HL-60 (cell line): Measurements from ENCODE around the gene ADAMTS8.

Source experiments
- DNase-seq, 2 experiments: peaks; one replicate each; pipeline ENCODE4 v3.0.0-alpha.2; 2010 to 2020; ENCODE audit warnings: low read depth in 1 of 2, low spot score in 1 of 2
- H3K27ac ChIP-seq: fragments of 250-450 bp; sonication (Bioruptor Pico); replicated peaks from 2 replicates; pipeline ENCODE4 v1.5.1; 2020; ENCODE audit warnings: mild to moderate bottlenecking, moderate library complexity
- H3K27me3 ChIP-seq: fragments of 250-450 bp; sonication (Bioruptor Pico); 2 replicates; pipeline ENCODE4 v1.5.1; 2021; ENCODE audit warnings: mild to moderate bottlenecking, moderate library complexity; ENCODE audit not compliant: insufficient read depth, poor library complexity, severe bottlenecking
- H3K4me3 ChIP-seq: replicated peaks from 2 replicates; pipeline ENCODE4 v1.5.1; 2011; ENCODE audit warnings: mild to moderate bottlenecking, control low read depth, low read length; ENCODE audit not compliant: insufficient read depth
- GABPA ChIP-seq: IDR thresholded peaks from 2 replicates; pipeline ENCODE4 v1.6.1; 2012; ENCODE audit warnings: low read depth
- POLR2AphosphoS5 ChIP-seq: IDR thresholded peaks from 2 replicates; pipeline ENCODE4 v1.6.1; 2012; ENCODE audit warnings: low read depth
- SPI1 ChIP-seq: IDR thresholded peaks from 2 replicates; pipeline ENCODE4 v1.6.1; 2012; ENCODE audit warnings: low read depth, mild to moderate bottlenecking, borderline replicate concordance
- TF ChIP-seq, protein P1 (sequence below): IDR thresholded peaks from one replicate; pipeline ENCODE4 v1.5.1; 2011; ENCODE audit warnings: low read length, control low read depth, inconsistent platforms; ENCODE audit not compliant: insufficient read depth
- TF ChIP-seq, protein P2 (sequence below): IDR thresholded peaks from 2 replicates; pipeline ENCODE4 v1.6.1; 2012; ENCODE audit warnings: low read depth; ENCODE audit not compliant: insufficient replicate concordance

The ADAMTS8 gene

DNA sequence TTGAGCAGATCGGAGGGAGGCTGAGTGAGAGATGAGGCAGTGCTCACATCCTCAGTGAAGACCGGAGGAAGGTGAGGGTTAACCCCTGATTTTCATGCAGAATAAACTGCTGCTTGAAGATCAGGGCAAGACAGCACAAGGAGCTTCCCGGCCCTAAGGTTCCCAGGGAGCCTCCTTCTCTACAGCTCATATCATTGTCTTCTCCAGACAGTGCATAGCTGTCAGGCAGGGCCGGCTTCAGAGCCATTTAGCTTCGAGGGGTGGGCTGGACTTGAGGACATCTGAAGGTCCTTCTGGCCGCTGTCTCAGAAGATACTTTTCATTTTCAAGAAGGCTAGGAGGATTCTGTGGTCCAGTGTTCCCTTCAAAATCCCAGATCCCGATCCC, 7.2 kb downstream of the ADAMTS8 start:
- no peak overlapping the region for H3K27ac ChIP-seq
- TF ChIP-seq SPI1 = no peak
- TF ChIP-seq GABPA = no peak
- TF ChIP-seq, protein P1, sequence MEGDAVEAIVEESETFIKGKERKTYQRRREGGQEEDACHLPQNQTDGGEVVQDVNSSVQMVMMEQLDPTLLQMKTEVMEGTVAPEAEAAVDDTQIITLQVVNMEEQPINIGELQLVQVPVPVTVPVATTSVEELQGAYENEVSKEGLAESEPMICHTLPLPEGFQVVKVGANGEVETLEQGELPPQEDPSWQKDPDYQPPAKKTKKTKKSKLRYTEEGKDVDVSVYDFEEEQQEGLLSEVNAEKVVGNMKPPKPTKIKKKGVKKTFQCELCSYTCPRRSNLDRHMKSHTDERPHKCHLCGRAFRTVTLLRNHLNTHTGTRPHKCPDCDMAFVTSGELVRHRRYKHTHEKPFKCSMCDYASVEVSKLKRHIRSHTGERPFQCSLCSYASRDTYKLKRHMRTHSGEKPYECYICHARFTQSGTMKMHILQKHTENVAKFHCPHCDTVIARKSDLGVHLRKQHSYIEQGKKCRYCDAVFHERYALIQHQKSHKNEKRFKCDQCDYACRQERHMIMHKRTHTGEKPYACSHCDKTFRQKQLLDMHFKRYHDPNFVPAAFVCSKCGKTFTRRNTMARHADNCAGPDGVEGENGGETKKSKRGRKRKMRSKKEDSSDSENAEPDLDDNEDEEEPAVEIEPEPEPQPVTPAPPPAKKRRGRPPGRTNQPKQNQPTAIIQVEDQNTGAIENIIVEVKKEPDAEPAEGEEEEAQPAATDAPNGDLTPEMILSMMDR = no peak
- no peak for TF ChIP-seq POLR2AphosphoS5
- TF ChIP-seq, protein P2, sequence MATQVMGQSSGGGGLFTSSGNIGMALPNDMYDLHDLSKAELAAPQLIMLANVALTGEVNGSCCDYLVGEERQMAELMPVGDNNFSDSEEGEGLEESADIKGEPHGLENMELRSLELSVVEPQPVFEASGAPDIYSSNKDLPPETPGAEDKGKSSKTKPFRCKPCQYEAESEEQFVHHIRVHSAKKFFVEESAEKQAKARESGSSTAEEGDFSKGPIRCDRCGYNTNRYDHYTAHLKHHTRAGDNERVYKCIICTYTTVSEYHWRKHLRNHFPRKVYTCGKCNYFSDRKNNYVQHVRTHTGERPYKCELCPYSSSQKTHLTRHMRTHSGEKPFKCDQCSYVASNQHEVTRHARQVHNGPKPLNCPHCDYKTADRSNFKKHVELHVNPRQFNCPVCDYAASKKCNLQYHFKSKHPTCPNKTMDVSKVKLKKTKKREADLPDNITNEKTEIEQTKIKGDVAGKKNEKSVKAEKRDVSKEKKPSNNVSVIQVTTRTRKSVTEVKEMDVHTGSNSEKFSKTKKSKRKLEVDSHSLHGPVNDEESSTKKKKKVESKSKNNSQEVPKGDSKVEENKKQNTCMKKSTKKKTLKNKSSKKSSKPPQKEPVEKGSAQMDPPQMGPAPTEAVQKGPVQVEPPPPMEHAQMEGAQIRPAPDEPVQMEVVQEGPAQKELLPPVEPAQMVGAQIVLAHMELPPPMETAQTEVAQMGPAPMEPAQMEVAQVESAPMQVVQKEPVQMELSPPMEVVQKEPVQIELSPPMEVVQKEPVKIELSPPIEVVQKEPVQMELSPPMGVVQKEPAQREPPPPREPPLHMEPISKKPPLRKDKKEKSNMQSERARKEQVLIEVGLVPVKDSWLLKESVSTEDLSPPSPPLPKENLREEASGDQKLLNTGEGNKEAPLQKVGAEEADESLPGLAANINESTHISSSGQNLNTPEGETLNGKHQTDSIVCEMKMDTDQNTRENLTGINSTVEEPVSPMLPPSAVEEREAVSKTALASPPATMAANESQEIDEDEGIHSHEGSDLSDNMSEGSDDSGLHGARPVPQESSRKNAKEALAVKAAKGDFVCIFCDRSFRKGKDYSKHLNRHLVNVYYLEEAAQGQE = no peak

DNA sequence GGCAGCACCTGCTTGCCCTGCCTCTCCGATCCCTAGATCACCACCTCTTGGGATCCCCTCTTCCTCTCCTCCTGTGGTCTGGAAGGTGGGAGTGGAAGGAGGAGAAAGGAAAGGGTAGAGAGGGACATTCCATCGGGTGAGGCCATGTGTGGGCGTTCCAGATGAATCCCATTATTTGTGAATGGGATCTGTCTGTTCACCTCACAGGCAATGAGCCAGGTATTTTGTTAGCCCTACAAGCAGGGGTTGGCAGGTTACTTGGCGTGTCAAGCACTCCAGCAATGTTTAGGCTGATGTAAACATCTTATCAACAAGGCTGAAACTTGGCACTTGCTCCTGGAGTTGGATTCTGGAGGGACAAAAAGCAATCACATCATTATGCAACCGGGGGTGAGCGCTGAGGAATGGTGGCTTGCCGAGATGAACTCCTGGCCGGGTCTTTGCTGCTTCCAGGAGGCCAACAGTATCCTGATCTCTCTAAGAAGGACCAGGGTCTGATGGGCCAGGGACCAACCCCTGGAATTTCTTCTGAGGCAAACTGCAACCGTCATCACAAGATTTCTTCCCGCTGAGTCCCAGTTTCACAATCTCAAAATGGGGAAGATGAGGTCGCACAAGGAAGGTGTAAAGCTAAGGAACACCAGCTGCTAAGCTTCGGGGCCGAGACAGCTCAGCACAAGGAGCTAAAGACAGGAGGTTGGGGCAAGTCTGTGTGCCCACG, 7.8 kb downstream of the ADAMTS8 start:
- no peak overlapping the region for H3K27ac ChIP-seq
- H3K27me3 ChIP-seq = peaks cover 12% of the 10 kb centered on the region
- TF ChIP-seq POLR2AphosphoS5 = no peak
- no peak for TF ChIP-seq SPI1
- no peak for TF ChIP-seq GABPA
- TF ChIP-seq, protein P2 = no peak
- TF ChIP-seq, protein P1 = no peak

More for the DNA sequence above, 7.2 kb downstream of the ADAMTS8 start:
- DNase-seq = no peak
- Histone ChIP-seq H3K4me3 (no peak overlapping the region), H3K27me3 (peaks cover 14% of the 10 kb centered on the region)

DNA sequence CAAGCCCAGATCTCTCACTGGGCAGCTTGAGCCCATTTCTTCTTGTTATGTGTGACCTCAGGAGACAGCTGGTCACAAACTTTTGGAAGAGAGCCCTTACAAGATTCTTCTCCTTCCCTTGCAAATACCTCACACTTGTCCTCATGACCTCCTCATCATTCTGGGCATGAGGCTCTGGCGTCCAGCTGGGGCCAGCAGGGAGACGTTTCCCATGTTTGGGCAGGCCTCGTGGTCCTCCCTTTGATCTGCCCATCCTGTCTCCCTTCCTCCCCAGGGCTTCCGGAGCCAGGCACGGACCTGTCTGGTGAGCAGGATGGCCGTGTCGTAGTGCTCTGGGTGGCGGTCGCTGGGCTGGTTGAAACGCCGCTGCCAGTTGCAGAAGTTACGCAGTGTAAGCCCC, 9.7 kb downstream of the ADAMTS8 start:
- Histone ChIP-seq H3K27me3 (peaks cover 17% of the 10 kb centered on the region), H3K4me3 (no peak overlapping the region), H3K27ac (no peak overlapping the region)
- TF ChIP-seq GABPA (no peak), POLR2AphosphoS5 (no peak), SPI1 (no peak)
- TF ChIP-seq, protein P1 = no peak
- TF ChIP-seq, protein P2 = no peak
- no peak for DNase-seq

More for the DNA sequence above, 7.8 kb downstream of the ADAMTS8 start:
- H3K4me3 ChIP-seq = no peak overlapping the region
- peak in 1 of 2 experiments; percentile 51 for DNase-seq
